Sigmoid colon (tissue), 7 donors: ENCODE measurements around the gene BANF1. TPM values are rescaled to one million over a fixed set of nuclear protein-coding genes. Genes with fewer than 3 reads are reported as not detected.
A peak's percentile ranks its signal among the peaks of the same experiment; 100 is the strongest.

Source experiments
- DNase-seq: peaks from one replicate; pipeline ENCODE4 v3.0.0-alpha.2; 2019
- H3K27ac ChIP-seq, 4 donors: fragments of 200-600 bp; sonication (generic); one replicate each; pipeline ENCODE4 v1.5.1; 2016 to 2019; ENCODE audit warnings: mild to moderate bottlenecking in 1 of 4
- H3K27me3 ChIP-seq, 3 donors: fragments of 200-600 bp; sonication (generic); one replicate each; pipeline ENCODE4 v1.5.1; 2019; ENCODE audit warnings: mild to moderate bottlenecking in 1 of 3
- H3K36me3 ChIP-seq, 4 donors: fragments of 200-600 bp; sonication (generic); one replicate each; pipeline ENCODE4 v1.5.1; 2016 to 2019
- H3K4me1 ChIP-seq, 4 donors: fragments of 200-600 bp; sonication (generic); one replicate each; pipeline ENCODE4 v1.5.1; 2017 to 2019
- H3K4me3 ChIP-seq, 4 donors: fragments of 200-600 bp; sonication (generic); one replicate each; pipeline ENCODE4 v1.5.1; 2017 to 2019; ENCODE audit warnings: mild to moderate bottlenecking in 2 of 4, moderate library complexity in 1 of 4
- H3K9me3 ChIP-seq, 4 donors: fragments of 200-600 bp in 3 of 4; sonication (generic) in 3 of 4; one replicate each; pipeline versions ENCODE4 v1.5.1 to v1.6.1; 2013 to 2019
- EP300 ChIP-seq, 4 donors: sonication (generic); formaldehyde crosslinking; IDR thresholded peaks; one replicate each; pipeline ENCODE4 v1.6.1; 2017; ENCODE audit warnings: antibody characterized with exemption in 4 of 4
- POLR2A ChIP-seq, 2 donors: fragments of 450-650 bp; IDR thresholded peaks; one replicate each; pipeline ENCODE4 v1.6.1; 2016; ENCODE audit warnings: antibody characterized with exemption in 2 of 2, mild to moderate bottlenecking in 2 of 2, moderate library complexity in 2 of 2
- POLR2AphosphoS5 ChIP-seq, 4 donors: sonication (generic); formaldehyde crosslinking; IDR thresholded peaks; one replicate each; pipeline ENCODE4 v1.6.1; 2017; ENCODE audit warnings: antibody characterized with exemption in 4 of 4
- WGBS, 2 donors: extraction: QIAGEN DNeasy Blood & Tissue Kit; methylation state at CpG; one replicate each; pipeline ENCODE4 v1.1.7; 2013; 5-methylcytosine and 5-hydroxymethylcytosine counted together
- intact Hi-C: fragments of 100-400 bp; cut with DNase I; formaldehyde crosslinking; loops from one replicate; pipeline ENCODE4 v1.15.1; 2023
- polyA plus RNA-seq, 3 donors: library from polyadenylated mRNA; stranded (reverse); fragments of 200-250 nt; gene quantifications; one replicate each; pipeline ENCODE4 v1.2.3, GENCODE V29; 2013
- total RNA-seq, 4 donors: library from RNA; depleted of rRNA; stranded (reverse); fragments of >200 nt; gene quantifications; one replicate each; pipeline ENCODE4 v1.1.0, GENCODE V29; 2016
- TF ChIP-seq, protein P1 (sequence below), 4 experiments: fragments of 450-650 bp in 3 of 4; fragments of 200-600 bp in 1 of 4; IDR thresholded peaks; one replicate each; pipeline ENCODE4 v1.5.1; 2016 to 2019; ENCODE audit warnings: antibody characterized with exemption in 4 of 4, mild to moderate bottlenecking in 3 of 4, moderate library complexity in 2 of 4
- donor health status: healthy with polysubstance abuse.
- donor health status: Bipolar disorder and iron deficiency.
- donor health status: healthy.

BANF1 gene
- total RNA-seq (10 to 100 TPM; 40.4 to 76.4 (median 50.5) TPM), polyA plus RNA-seq (100 to 1,000 TPM; 113 to 150 (median 130) TPM)

- TF ChIP-seq POLR2AphosphoS5 (IDR thresholded peaks at IDR 0.05) (peak; percentile 77 to 90 (median 84)), POLR2A (IDR thresholded peaks at IDR 0.05) (peak; percentile 17 to 56)
- TF ChIP-seq, protein P1, sequence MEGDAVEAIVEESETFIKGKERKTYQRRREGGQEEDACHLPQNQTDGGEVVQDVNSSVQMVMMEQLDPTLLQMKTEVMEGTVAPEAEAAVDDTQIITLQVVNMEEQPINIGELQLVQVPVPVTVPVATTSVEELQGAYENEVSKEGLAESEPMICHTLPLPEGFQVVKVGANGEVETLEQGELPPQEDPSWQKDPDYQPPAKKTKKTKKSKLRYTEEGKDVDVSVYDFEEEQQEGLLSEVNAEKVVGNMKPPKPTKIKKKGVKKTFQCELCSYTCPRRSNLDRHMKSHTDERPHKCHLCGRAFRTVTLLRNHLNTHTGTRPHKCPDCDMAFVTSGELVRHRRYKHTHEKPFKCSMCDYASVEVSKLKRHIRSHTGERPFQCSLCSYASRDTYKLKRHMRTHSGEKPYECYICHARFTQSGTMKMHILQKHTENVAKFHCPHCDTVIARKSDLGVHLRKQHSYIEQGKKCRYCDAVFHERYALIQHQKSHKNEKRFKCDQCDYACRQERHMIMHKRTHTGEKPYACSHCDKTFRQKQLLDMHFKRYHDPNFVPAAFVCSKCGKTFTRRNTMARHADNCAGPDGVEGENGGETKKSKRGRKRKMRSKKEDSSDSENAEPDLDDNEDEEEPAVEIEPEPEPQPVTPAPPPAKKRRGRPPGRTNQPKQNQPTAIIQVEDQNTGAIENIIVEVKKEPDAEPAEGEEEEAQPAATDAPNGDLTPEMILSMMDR (IDR thresholded peaks at IDR 0.05), result no peak
- peaks cover 31 to 56% (median 35%) of the 10 kb centered on the region in 4 donors for H3K36me3 ChIP-seq
- H3K9me3 ChIP-seq, result no peaks in the 10 kb centered on the region
- no peaks in the 10 kb centered on the region for H3K27me3 ChIP-seq
- H3K4me3 ChIP-seq, result peak within 1 kb of the TSS; percentile 66 to 85 (median 72)
- peaks cover 0 to 31% (median 26%) of the 10 kb centered on the region in 4 donors for H3K4me1 ChIP-seq
- peak within 1 kb of the TSS; percentile 86 to 94 (median 92) for H3K27ac ChIP-seq
- WGBS, 2 donors, result 0% methylated on average over 55 of the region's 55 CpGs
- intact Hi-C loops, result loop anchor here (1.0 to 5.0 kb wide), 3 partner anchors 41 to 115 kb away; partner anchors contain the start of genes FIBP, SART1 and SF3B2
- DNase-seq, result peak; percentile 97
Observed at GRCh38 chr11:66001942-66002647, at the start of gene BANF1, which contains the start of gene EIF1AD. BANF1 (plus strand) TSS chr11:66002503; CDS start chr11:66003251, 748 bp downstream. EIF1AD (minus strand) TSS chr11:66002157; CDS start chr11:66000389, 1,768 bp downstream.

GRCh38 chr11:65953471-65953870 is 48.8 kb upstream of the BANF1 start:
- intact Hi-C loops, result no loop called here
- no peak for DNase-seq
- Histone ChIP-seq H3K4me1 (no peaks in the 10 kb centered on the region), H3K4me3 (no peak overlapping the region), H3K9me3 (no peaks in the 10 kb centered on the region), H3K27ac (no peak overlapping the region), H3K36me3 (no peaks in the 10 kb centered on the region), H3K27me3 (peaks cover 0 to 8% (median 0%) of the 10 kb centered on the region in 3 donors)
- TF ChIP-seq, protein P1 (IDR thresholded peaks at IDR 0.05), result no peak
- TF ChIP-seq POLR2A (IDR thresholded peaks at IDR 0.05), result no peak
- no peak for TF ChIP-seq EP300 (IDR thresholded peaks at IDR 0.05)
- 94 to 96% methylated on average over 20 of the region's 20 CpGs for WGBS, 2 donors

GRCh38 chr11:65954771-65955170 is 47.5 kb upstream of the BANF1 start:
- Histone ChIP-seq H3K4me3 (no peak overlapping the region), H3K27me3 (peaks cover 0 to 8% (median 0%) of the 10 kb centered on the region in 3 donors), H3K27ac (no peak overlapping the region), H3K9me3 (no peaks in the 10 kb centered on the region), H3K36me3 (no peaks in the 10 kb centered on the region), H3K4me1 (no peaks in the 10 kb centered on the region)
- no peak for DNase-seq
- WGBS, 2 donors, result 80 to 84% methylated on average over 8 of the region's 8 CpGs
- intact Hi-C loops, result no loop called here
- TF ChIP-seq POLR2AphosphoS5 (IDR thresholded peaks at IDR 0.05) (no peak), EP300 (IDR thresholded peaks at IDR 0.05) (no peak), POLR2A (IDR thresholded peaks at IDR 0.05) (no peak)
- TF ChIP-seq, protein P1 (IDR thresholded peaks at IDR 0.05), result no peak

- H3K36me3 ChIP-seq, result no peaks in the 10 kb centered on the region
Observed at GRCh38 chr11:65958291-65958690, 44.0 kb upstream of the BANF1 start.

More at GRCh38 chr11:65958291-65958690, 44.0 kb upstream of the BANF1 start:
- 67 to 82% methylated on average over 4 of the region's 4 CpGs for WGBS, 2 donors
- Histone ChIP-seq H3K27me3 (peaks cover 0 to 8% (median 0%) of the 10 kb centered on the region in 3 donors), H3K27ac (no peak overlapping the region), H3K9me3 (no peaks in the 10 kb centered on the region), H3K4me1 (peaks cover 0 to 21% (median 19%) of the 10 kb centered on the region in 4 donors), H3K4me3 (no peak overlapping the region)
- no peak for DNase-seq
- intact Hi-C loops, result no loop called here
- TF ChIP-seq, protein P1 (IDR thresholded peaks at IDR 0.05), result no peak
- TF ChIP-seq POLR2A (IDR thresholded peaks at IDR 0.05) (no peak), EP300 (IDR thresholded peaks at IDR 0.05) (no peak), POLR2AphosphoS5 (IDR thresholded peaks at IDR 0.05) (no peak)
